ENCODE measurements around the gene CSNK2B.
A peak's percentile ranks its signal among the peaks of the same experiment; 100 is the strongest.

CSNK2B gene

DNA sequence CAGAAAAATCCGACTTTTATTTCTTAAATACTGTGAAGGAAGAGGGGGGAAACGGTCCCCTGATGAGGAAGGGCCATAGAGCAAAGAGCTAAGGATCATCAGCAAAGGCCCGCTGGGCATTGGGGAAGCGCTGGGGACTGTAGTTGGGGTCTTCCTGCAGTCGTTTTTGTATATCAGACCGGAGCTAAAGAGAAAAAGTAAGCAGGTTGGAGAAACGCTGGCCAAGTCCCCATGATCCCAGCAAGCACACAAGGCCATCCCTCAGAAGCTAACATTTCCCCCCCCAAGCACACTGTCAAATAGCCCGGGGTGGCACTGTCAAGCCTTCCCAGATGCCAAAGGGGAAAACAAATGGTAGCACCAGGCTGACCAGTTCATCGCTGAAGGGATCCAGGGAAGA is 26.8 kb upstream of the CSNK2B start:
- DNase-seq = no peak

GRCh38 chr6:31639449-31639861 is 26.4 kb upstream of the CSNK2B start:
- no peak for DNase-seq

DNA sequence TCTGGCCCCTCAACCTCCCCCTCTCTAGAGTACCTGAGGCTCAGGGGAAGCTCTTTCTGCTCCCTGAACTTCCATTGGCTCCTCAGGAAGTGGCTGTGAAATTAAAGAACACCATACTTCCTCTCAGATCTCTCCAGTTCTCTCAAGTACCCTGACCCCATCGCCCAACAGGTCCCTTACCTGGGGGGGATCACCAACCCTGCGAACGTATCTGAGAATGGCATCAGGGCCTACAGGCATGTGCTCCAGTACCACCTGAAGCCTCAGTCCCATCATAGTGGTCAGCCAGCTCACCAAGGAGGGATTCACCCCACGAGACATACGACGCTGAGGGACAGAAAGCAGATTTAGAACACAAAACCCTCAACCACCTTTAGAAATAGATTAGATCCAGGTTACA is 25.3 kb upstream of the CSNK2B start:
- DNase-seq = no peak

DNA sequence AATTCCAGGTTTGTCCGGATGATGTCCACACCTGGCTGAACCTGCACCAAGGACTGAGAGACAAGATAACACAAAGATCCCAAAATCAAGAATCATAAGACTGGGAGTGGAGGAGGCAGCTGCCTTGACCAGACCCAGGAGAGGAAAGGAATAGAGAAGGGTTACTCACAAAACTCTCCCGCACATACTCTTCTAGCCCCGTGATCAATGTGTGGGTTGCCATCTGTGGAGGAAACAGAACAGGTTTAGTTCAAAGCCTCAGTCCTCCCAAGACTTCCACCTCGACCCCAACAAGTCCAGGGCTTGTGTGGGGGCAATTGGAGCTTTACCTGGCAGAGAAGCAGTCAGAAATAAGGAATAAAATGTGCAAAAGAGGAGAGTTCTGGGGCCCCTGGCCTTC is 24.5 kb upstream of the CSNK2B start:
- DNase-seq = no peak

DNA sequence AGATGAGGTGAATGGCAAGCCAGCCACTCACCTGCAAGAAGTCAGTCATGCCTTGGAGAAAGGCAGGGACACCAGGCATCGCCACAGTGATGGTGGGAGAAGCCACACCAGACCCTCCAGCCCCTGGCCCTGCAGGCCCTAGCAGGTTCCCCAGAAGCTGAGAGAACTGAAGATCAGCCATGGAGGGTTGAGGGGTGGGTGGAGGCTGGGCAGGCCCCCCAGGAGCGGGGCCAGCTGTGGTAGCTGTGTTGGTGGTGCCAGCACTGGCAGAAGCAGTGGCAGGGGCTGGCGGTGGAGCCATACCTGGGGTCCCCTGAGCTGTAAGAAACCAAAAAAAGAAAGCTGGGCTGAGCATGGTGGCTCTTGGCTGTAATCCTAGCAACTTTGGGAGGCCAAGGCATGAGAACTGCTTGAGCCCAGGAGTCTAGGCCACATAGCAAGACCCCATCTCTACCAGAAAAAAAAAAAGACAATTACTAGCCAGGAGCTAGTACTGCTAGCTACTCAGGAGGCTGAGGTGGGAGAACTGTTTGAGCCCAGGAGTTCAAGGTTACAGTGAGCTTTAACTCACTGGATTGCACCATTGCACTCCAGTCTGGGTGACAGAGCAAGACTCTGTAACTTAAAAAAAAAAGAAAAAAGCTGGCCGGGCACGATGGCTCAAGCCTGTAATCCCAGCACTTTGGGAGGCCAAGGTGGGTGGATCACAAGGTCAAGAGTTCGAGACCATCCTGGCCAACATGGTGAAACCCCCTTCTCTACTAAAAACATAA is 22.9 kb upstream of the CSNK2B start:
- no peak for DNase-seq

DNA sequence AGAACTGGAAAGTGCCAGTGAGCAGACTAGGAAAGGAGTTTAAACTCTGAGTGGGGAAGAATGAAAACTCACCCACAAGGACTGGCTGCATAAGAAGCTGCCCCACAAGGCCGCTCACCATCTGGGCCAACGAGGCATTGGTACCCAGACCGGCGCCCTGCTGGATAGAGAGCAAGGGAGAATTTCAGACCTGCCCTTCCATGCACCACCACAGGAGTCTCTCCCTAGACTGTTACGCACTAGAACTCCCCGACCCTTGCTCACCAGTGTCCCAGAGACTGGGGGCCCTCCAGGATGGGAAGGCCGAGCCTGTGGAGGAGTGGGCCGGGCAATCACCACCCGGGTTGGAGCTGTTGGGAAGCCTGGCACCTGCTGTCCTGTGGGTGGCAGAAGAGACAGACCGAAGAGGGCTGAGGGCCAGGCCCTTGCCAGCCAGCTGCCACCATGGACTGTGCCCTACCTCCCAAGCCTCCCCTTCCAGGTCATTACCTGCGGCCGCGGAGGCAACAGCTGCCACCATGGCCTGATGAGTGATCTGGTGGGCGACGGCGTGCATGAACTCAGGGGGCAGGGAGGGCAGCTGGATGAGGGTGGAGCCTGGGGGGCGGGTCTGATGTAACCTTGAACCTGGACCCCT is 21.9 kb upstream of the CSNK2B start:
- no peak for DNase-seq

- no peak for DNase-seq
These were observed 20.6 kb upstream of the CSNK2B start for GRCh38 chr6:31645325-31645724.

- no peak for DNase-seq
These were observed 14.2 kb upstream of the CSNK2B start for GRCh38 chr6:31651602-31652191.

- DNase-seq = peak in 2 of 6 experiments; percentile 86 to 87
These were observed 12.8 kb upstream of the CSNK2B start for GRCh38 chr6:31652925-31653724.

- no peak for DNase-seq
These were observed 11.1 kb upstream of the CSNK2B start for GRCh38 chr6:31654574-31655348.

DNA sequence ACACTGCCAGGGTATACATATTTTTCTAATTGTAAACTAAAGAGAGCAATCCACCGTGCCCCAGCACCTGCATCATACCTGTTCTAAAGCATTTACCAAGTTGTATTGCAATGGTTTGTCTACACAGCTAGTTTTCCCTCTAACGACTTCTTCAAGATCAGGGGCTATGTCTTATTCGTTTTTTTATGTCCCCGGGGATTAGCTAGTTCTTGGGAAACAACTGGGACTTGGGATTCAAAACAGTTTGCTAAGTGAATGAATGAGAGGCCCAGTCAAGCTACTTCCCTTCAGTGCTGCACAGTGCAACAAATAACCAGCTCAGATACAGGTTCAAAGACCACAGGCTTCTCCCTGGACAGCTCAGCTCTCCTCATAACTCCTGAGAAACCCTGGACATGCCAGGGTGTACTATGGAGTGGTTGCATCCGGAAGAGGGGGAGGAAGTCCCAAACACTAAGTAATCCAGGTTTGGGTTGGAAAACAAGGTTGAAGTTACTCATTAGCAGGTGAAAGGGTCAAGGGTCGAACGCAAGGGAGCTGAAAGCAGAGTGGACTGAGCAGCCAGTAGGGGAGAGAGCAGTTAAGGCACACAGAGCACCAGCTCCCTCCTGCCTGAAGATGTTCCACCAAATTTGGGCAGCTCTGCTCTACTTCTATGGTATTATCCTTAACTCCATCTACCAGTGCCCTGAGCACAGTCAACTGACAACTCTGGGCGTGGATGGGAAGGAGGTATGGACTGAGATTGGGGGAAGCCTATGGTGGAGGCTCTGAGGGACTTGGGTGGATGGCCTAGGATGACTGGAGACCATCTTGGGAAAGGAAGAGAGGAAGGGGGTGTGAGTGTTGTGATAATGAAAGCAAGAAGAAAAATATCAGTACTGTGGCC is 10.3 kb upstream of the CSNK2B start, which contains the start of gene APOM:
TSS of gene APOM (plus strand) at position 546 of the 889 bp plus-strand sequence. CDS start at position 619, 73 bp downstream.
- DNase-seq = no peak

GRCh38 chr6:31657406-31658157 is 8.3 kb upstream of the CSNK2B start:
- DNase-seq = peak in 2 of 6 experiments; percentile 6 to 9

DNA sequence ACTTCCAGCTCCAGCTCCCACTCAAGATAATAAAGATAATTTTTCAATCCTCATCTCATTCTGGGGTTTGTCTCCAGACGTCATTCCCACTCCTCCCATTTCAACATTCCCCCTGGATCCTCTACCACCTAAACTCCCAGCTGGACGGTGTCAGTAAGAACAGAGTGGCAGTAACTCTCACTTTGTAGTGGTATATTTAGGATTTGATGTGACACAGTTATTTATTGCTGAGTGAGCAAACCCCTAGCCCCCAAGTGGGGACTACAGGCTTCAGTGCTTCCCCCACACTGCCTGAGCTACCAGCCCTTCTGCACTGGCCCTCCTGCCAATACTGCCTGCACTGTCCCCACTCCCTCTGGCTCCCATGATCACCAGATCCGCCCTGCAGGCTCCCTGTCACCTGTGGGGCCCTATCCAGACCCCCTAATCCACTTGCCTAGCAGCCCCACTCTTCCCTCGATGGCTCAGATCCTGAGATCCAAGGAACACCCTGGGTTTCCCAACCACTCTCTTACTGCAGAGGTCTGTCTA is 7.7 kb upstream of the CSNK2B start:
- DNase-seq = no peak

- DNase-seq = no peak
These were observed 6.8 kb upstream of the CSNK2B start for GRCh38 chr6:31658983-31659648.

GRCh38 chr6:31659649-31660380 is 6.1 kb upstream of the CSNK2B start:
- peak in 3 of 6 experiments; percentile 35 to 37 (median 37) for DNase-seq

GRCh38 chr6:31660381-31661261 is 5.3 kb upstream of the CSNK2B start, which contains the start of gene C6orf47:
TSS of gene C6orf47 (minus strand) at chr6:31660778. CDS start at chr6:31659947, 831 bp downstream.
- peak; percentile 25 to 70 (median 61) for DNase-seq

- DNase-seq = no peak
These were observed 4.4 kb upstream of the CSNK2B start for GRCh38 chr6:31661262-31662123.
